ENCODE data around the gene PHRF1. TPM values are rescaled to one million over a fixed set of nuclear protein-coding genes. Genes with fewer than 3 reads are reported as not detected.

Gene PHRF1
- total and polyA plus RNA-seq, 2 donors (not counting 3 experiments of a cell fraction or from before 2014, with no cell fraction given) = 14.2 to 39.4 TPM

DNA sequence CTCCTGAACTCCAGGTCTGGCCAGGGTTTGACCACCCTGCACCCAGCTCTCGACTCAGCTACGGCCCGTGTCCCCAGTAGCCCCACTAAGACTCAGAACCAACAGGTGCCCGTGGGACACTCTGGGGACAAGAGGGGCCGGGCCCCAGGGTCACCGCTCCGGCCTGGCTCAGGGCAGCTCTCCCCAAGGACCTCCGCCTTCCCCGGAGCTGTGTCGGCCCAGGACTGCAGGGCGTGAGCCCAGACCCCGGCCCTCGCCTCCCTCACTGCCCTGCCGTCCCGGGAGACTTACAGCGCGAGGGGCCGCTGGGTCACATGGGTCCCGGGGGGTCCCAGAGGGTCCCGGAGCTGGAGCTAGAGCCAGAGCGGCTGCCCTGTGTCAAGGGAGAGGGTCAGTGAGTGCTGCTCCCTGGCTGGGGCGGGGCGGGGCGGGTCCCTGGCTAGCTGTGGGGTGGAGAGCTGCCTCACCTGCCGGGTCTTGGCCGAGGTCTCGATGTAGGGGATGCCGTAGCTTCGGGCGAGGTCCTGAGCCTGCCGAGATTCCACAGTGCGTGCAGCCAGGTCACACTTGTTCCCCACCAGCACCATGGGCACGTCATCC, 43.2 kb upstream of the PHRF1 start:
- H2AFZ ChIP-seq (ENCODE audit: low read depth, low read length) = no peak overlapping the region
- no peak overlapping the region for H3K9ac ChIP-seq (replicated peaks; ENCODE audit: extremely low read depth, insufficient read depth, low read length)
- DNase-seq (ENCODE audit: low read depth, low spot score) (no peak), FAIRE-seq (no peak)
- dilution Hi-C loops (cut with MboI; ENCODE audit: extremely low pct_ligation_motif_present, low sequenced_read_pairs) = no loop called here
- H3K27ac ChIP-seq (ENCODE audit: insufficient read depth, low read depth, low read length) = no peak overlapping the region
- H3K4me3 ChIP-seq (replicated peaks in 1 of 3; ENCODE audit: insufficient read depth in 1 of 3, low read depth in 1 of 3, low read length in 3 of 3) = no peak overlapping the region
- no TSS peak for BruUV-seq (replicated peaks)
- peaks cover 4 to 18% of the 10 kb centered on the region in 2 experiments for H3K36me3 ChIP-seq (ENCODE audit: control insufficient read depth in 2 of 2, extremely low read depth in 1 of 2, insufficient read depth in 2 of 2, low read length in 2 of 2)
- ChIA-PET CTCF (no interaction called here), POLR2A (no interaction called here)
- no peak overlapping the region for H3K4me2 ChIP-seq (ENCODE audit: insufficient read depth, low read length)
- H3K4me1 ChIP-seq (ENCODE audit: control insufficient read depth, extremely low read depth, insufficient read depth, low read length) = peaks cover 7% of the 10 kb centered on the region
- H3K79me2 ChIP-seq (ENCODE audit: control insufficient read depth, insufficient read depth, low read length) = peaks cover 16% of the 10 kb centered on the region
- TF ChIP-seq MYC (IDR thresholded peaks at IDR 0.05; ENCODE audit: low read depth, low read length) (no peak), FOS (IDR thresholded peaks at IDR 0.05; ENCODE audit: borderline replicate concordance, insufficient read depth, low read length) (no peak), JUN (IDR thresholded peaks at IDR 0.05; ENCODE audit: borderline replicate concordance, insufficient read depth, insufficient read length, low read depth) (no peak), POLR2AphosphoS5 (IDR thresholded peaks at IDR 0.05; ENCODE audit: insufficient read depth, low read depth, low read length) (no peak), POLR2A (IDR thresholded peaks at IDR 0.05; ENCODE audit: low read depth, low read length) (no peak), EZH2 (IDR thresholded peaks at IDR 0.05; ENCODE audit: borderline replicate concordance, low read depth, low read length, severe bottlenecking) (no peak), GATA2 (IDR thresholded peaks at IDR 0.05; ENCODE audit: insufficient read depth, insufficient read length, low read depth, low read length) (no peak)
- TF ChIP-seq, protein P1, sequence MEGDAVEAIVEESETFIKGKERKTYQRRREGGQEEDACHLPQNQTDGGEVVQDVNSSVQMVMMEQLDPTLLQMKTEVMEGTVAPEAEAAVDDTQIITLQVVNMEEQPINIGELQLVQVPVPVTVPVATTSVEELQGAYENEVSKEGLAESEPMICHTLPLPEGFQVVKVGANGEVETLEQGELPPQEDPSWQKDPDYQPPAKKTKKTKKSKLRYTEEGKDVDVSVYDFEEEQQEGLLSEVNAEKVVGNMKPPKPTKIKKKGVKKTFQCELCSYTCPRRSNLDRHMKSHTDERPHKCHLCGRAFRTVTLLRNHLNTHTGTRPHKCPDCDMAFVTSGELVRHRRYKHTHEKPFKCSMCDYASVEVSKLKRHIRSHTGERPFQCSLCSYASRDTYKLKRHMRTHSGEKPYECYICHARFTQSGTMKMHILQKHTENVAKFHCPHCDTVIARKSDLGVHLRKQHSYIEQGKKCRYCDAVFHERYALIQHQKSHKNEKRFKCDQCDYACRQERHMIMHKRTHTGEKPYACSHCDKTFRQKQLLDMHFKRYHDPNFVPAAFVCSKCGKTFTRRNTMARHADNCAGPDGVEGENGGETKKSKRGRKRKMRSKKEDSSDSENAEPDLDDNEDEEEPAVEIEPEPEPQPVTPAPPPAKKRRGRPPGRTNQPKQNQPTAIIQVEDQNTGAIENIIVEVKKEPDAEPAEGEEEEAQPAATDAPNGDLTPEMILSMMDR (IDR thresholded peaks at IDR 0.05; ENCODE audit: extremely low read depth in 1 of 2, insufficient read depth in 1 of 2, low read depth in 1 of 2, low read length in 2 of 2) = no peak
- TF ChIP-seq, protein P2, sequence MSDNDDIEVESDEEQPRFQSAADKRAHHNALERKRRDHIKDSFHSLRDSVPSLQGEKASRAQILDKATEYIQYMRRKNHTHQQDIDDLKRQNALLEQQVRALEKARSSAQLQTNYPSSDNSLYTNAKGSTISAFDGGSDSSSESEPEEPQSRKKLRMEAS (IDR thresholded peaks at IDR 0.05; ENCODE audit: insufficient read depth, insufficient read length) = no peak
- intact Hi-C loops (cut with micrococcal nuclease) = no loop called here
- no peaks in the 10 kb centered on the region for H3K9me3 ChIP-seq (replicated peaks; ENCODE audit: control insufficient read depth, insufficient read depth, low read length)
- no peaks in the 10 kb centered on the region for H3K27me3 ChIP-seq (ENCODE audit: control insufficient read depth in 2 of 2, insufficient read depth in 2 of 2, low read length in 2 of 2)
- no peaks in the 10 kb centered on the region for H3K9me1 ChIP-seq (replicated peaks; ENCODE audit: control insufficient read depth, extremely low read depth, insufficient read depth, low read length)
- no peaks in the 10 kb centered on the region for H4K20me1 ChIP-seq (replicated peaks; ENCODE audit: control insufficient read depth, extremely low read depth, insufficient read depth, low read length)
